ACC112 (cell line): Measurements from ENCODE around the gene MYO16.

ENCODE experiments used
- H2AFZ ChIP-seq: fragments of 200-600 bp; sonication (generic); one replicate; pipeline ENCODE4 v1.6.0; 2017; ENCODE audit warnings: antibody characterized with exemption, low read length; ENCODE audit not compliant: unreplicated experiment
- H3K27ac ChIP-seq: fragments of 200-600 bp; sonication (generic); 2 replicates; pipeline ENCODE4 v1.5.1; 2014; ENCODE audit warnings: low read depth, mild to moderate bottlenecking, antibody characterized with exemption, low read length, moderate library complexity
- H3K27me3 ChIP-seq: fragments of 200-600 bp; sonication (generic); 2 replicates; pipeline ENCODE4 v1.6.1; 2014; ENCODE audit warnings: mild to moderate bottlenecking, antibody characterized with exemption, low read length, moderate library complexity, mixed read lengths; ENCODE audit not compliant: insufficient read depth
- H3K36me3 ChIP-seq: fragments of 200-600 bp; sonication (generic); 2 replicates; pipeline ENCODE4 v1.6.1; 2016; ENCODE audit warnings: mild to moderate bottlenecking, antibody characterized with exemption, low read length, moderate library complexity, mixed read lengths; ENCODE audit not compliant: insufficient read depth
- H3K4me1 ChIP-seq: fragments of 200-600 bp; sonication (generic); one replicate; pipeline ENCODE4 v1.6.1; 2016; ENCODE audit warnings: low read length, mixed read lengths; ENCODE audit not compliant: insufficient read depth, unreplicated experiment, control insufficient read depth
- H3K4me3 ChIP-seq: fragments of 200-600 bp; sonication (generic); 2 replicates; pipeline ENCODE4 v1.5.1; 2014; ENCODE audit warnings: mild to moderate bottlenecking, low read depth, low read length
- H3K79me2 ChIP-seq: fragments of 200-600 bp; sonication (generic); one replicate; pipeline ENCODE4 v1.6.0; 2016; ENCODE audit warnings: low read length; ENCODE audit not compliant: control insufficient read depth, unreplicated experiment, insufficient read depth

MYO16 gene

DNA sequence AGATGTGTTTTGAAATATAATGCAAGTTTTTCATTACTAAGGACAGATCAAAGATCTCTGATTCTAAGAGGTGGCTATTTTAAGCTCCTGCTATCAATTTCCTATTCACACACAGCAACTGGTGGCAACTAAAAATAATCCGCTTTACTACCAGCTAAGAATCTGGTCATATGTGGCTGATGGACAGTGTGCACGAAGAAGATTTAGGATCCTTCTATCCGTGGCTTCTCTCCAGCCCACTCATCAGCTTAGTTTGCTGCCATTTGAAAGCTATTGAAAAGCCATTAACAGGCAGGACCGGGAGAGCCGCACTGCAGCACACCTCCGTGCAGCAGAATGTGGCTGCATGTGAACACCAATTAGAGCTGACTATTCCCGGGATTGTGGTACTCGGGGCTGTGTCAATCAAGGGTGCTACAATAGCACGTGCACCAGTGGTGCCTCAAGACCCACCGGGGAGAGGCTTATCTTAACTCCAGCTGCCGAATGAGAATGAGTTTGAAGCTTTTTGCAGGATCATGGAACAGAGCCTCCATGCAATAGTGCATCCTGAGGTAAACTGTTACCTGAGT, at the start of gene MYO16:
Gene MYO16, plus strand, starts transcription at position 431 of the 572 bp plus-strand sequence. CDS start 234 bp downstream, outside the sequence.
- no peak within 1 kb of the TSS for H3K27ac ChIP-seq
- H3K4me1 ChIP-seq = no peaks in the 10 kb centered on the region
- H3K4me3 ChIP-seq = no peak within 1 kb of the TSS
- H3K27me3 ChIP-seq = peaks cover 11% of the 10 kb centered on the region; the same call in 1 of the 2 replicates
- H2AFZ ChIP-seq = no peak within 1 kb of the TSS
- no peaks in the 10 kb centered on the region for H3K79me2 ChIP-seq
- H3K36me3 ChIP-seq = no peaks in the 10 kb centered on the region

GRCh38 chr13:108586826-108587225, 42.6 kb upstream of the MYO16 start:
- H3K4me3 ChIP-seq = no peak overlapping the region
- no peak overlapping the region for H2AFZ ChIP-seq
- H3K36me3 ChIP-seq = no peaks in the 10 kb centered on the region
- H3K27ac ChIP-seq = no peak overlapping the region
- no peaks in the 10 kb centered on the region for H3K79me2 ChIP-seq
- peaks cover 6% of the 10 kb centered on the region; the same call in 1 of the 2 replicates for H3K27me3 ChIP-seq
- H3K4me1 ChIP-seq = no peaks in the 10 kb centered on the region

GRCh38 chr13:108588516-108588915, 40.9 kb upstream of the MYO16 start:
- Histone ChIP-seq H3K4me3 (no peak overlapping the region), H3K27me3 (peaks cover 6% of the 10 kb centered on the region; the same call in 1 of the 2 replicates), H3K4me1 (no peaks in the 10 kb centered on the region), H3K27ac (no peak overlapping the region), H3K79me2 (no peaks in the 10 kb centered on the region), H3K36me3 (no peaks in the 10 kb centered on the region), H2AFZ (no peak overlapping the region)

DNA sequence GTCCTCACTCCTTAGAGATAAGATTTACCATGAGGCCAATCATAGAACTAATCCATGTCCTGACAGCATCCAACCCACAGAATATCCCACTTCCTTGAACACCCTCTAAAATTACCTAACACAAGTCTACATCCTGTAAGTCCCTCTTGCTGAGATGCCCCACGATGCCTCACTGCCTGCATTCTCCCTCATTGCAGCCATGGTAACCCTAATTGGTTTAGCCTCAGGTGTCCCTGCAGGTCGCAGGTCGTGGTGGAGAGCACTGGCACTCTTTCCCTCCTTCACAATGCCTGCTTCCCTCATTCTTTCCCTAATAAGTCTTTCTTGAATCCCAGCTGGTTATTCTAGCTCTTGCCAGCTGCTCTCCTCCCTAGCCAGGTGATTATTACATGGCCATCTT, 35.3 kb upstream of the MYO16 start:
- no peaks in the 10 kb centered on the region for H3K79me2 ChIP-seq
- no peaks in the 10 kb centered on the region for H3K36me3 ChIP-seq
- H3K4me1 ChIP-seq = no peaks in the 10 kb centered on the region
- no peak overlapping the region for H2AFZ ChIP-seq
- no peak overlapping the region for H3K27ac ChIP-seq
- peaks cover 12% of the 10 kb centered on the region; the same call in 1 of the 2 replicates for H3K27me3 ChIP-seq
- no peak overlapping the region for H3K4me3 ChIP-seq

GRCh38 chr13:108595436-108596274, 33.8 kb upstream of the MYO16 start:
- Histone ChIP-seq H3K27me3 (peaks cover 13% of the 10 kb centered on the region; the same call in 1 of the 2 replicates), H3K27ac (no peak overlapping the region), H3K4me3 (no peak overlapping the region), H3K36me3 (no peaks in the 10 kb centered on the region), H2AFZ (no peak overlapping the region), H3K79me2 (no peaks in the 10 kb centered on the region), H3K4me1 (no peaks in the 10 kb centered on the region)

GRCh38 chr13:108597943-108598342, 31.5 kb upstream of the MYO16 start:
- Histone ChIP-seq H3K27ac (no peak overlapping the region), H3K4me3 (no peak overlapping the region), H2AFZ (no peak overlapping the region), H3K79me2 (no peaks in the 10 kb centered on the region), H3K36me3 (no peaks in the 10 kb centered on the region), H3K4me1 (no peaks in the 10 kb centered on the region), H3K27me3 (peaks cover 11% of the 10 kb centered on the region; the same call in 1 of the 2 replicates)

- no peak overlapping the region for H3K27ac ChIP-seq
- H3K27me3 ChIP-seq = 0 out of 2 replicates have a peak, but pooled peaks cover 4% of the 10 kb centered on the region
- H3K36me3 ChIP-seq = no peaks in the 10 kb centered on the region
- no peaks in the 10 kb centered on the region for H3K79me2 ChIP-seq
- no peak overlapping the region for H3K4me3 ChIP-seq
- no peak overlapping the region for H2AFZ ChIP-seq
- H3K4me1 ChIP-seq = no peaks in the 10 kb centered on the region
Observed at GRCh38 chr13:108606424-108606823, 23.0 kb upstream of the MYO16 start.

DNA sequence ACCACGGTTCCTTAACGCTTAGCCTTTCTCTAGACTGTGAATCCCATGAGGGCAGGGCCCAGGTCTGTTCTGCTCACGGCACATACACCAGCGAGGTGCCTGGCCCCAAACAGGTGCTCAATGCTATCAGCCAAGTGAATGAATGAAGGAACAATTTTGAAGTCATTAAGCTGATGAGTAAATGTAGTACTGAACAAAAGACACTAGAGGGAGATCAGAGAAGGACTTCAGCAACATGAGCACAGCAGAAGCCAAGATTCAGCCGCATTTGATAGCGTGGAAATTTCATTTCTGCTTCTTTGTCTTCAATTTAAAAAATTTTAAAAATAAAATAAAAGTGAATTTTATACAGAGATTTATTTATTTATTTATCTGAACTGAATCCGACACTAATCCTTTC, 20.1 kb upstream of the MYO16 start:
- Histone ChIP-seq H3K79me2 (no peaks in the 10 kb centered on the region), H3K27ac (no peak overlapping the region), H3K36me3 (no peaks in the 10 kb centered on the region), H2AFZ (no peak overlapping the region), H3K4me1 (no peaks in the 10 kb centered on the region), H3K27me3 (peaks cover 6% of the 10 kb centered on the region; the same call in 1 of the 2 replicates), H3K4me3 (no peak overlapping the region)

- H3K79me2 ChIP-seq = no peaks in the 10 kb centered on the region
- H3K36me3 ChIP-seq = no peaks in the 10 kb centered on the region
- H2AFZ ChIP-seq = no peak overlapping the region
- H3K27ac ChIP-seq = no peak overlapping the region
- H3K4me3 ChIP-seq = no peak overlapping the region
- H3K27me3 ChIP-seq = peaks cover 9% of the 10 kb centered on the region; the same call in 1 of the 2 replicates
- H3K4me1 ChIP-seq = no peaks in the 10 kb centered on the region
Observed at GRCh38 chr13:108610507-108610906, 18.9 kb upstream of the MYO16 start.

GRCh38 chr13:108615241-108615640, 14.2 kb upstream of the MYO16 start:
- H3K4me1 ChIP-seq = no peaks in the 10 kb centered on the region
- no peak overlapping the region for H3K27ac ChIP-seq
- H3K36me3 ChIP-seq = no peaks in the 10 kb centered on the region
- H3K4me3 ChIP-seq = no peak overlapping the region
- H2AFZ ChIP-seq = no peak overlapping the region
- H3K27me3 ChIP-seq = peaks cover 20% of the 10 kb centered on the region; the same call in 1 of the 2 replicates
- H3K79me2 ChIP-seq = no peaks in the 10 kb centered on the region
